SK-N-SH treated with all-trans-retinoic acid at 6 μM for 48 hours (cell line): Measurements from ENCODE around the gene ABCG4.
A peak's percentile ranks its signal among the peaks of the same experiment; 100 is the strongest.
"Not testable (repeated sequence)": the region's sequence is repeated elsewhere in the genome, so short reads cannot be mapped to it uniquely, and the experiment has no call there.

ENCODE experiments used
- ATAC-seq: fragments of 200-7000 bp; cut with Tn5 transposase; 3 replicates; pipeline ENCODE4 v1.9.1; 2020; ENCODE audit warnings: mild to moderate bottlenecking, moderate library complexity
- ARNTL ChIP-seq: fragments of 450-650 bp; formaldehyde crosslinking; IDR thresholded peaks from 2 replicates; pipeline ENCODE4 v1.5.0; 2020; ENCODE audit warnings: low read depth, mild to moderate bottlenecking, moderate library complexity, borderline replicate concordance
- BACH2 ChIP-seq: fragments of 250-450 bp; sonication (Bioruptor Pico); IDR thresholded peaks from 2 replicates; pipeline ENCODE4 v1.9.0; 2021; ENCODE audit warnings: mild to moderate bottlenecking, borderline replicate concordance
- CREB5 ChIP-seq: fragments of 250-450 bp; sonication (Bioruptor Pico); IDR thresholded peaks from 2 replicates; pipeline ENCODE4 v1.5.1; 2020; ENCODE audit warnings: low read depth, mild to moderate bottlenecking, moderate library complexity
- CSDC2 ChIP-seq: fragments of 250-450 bp; sonication (Bioruptor Pico); IDR thresholded peaks from 2 replicates; pipeline ENCODE4 v1.5.0; 2020; ENCODE audit warnings: mild to moderate bottlenecking, moderate library complexity
- CSRNP3 ChIP-seq: fragments of 250-450 bp; sonication (Bioruptor Pico); IDR thresholded peaks from 2 replicates; pipeline ENCODE4 v1.5.1; 2021; ENCODE audit warnings: mild to moderate bottlenecking, moderate library complexity
- ESRRG ChIP-seq: fragments of 250-450 bp; sonication (Bioruptor Pico); IDR thresholded peaks from 2 replicates; pipeline ENCODE4 v1.6.1; 2021; ENCODE audit warnings: mild to moderate bottlenecking
- GLIS3 ChIP-seq: fragments of 250-450 bp; sonication (Bioruptor Pico); IDR thresholded peaks from 2 replicates; pipeline ENCODE4 v1.5.0; 2020; ENCODE audit warnings: mild to moderate bottlenecking, moderate library complexity
- ISL1 ChIP-seq: fragments of 250-450 bp; sonication (Bioruptor Pico); IDR thresholded peaks from 2 replicates; pipeline ENCODE4 v2.1.2; 2022; ENCODE audit warnings: mild to moderate bottlenecking, moderate library complexity
- OSR1 ChIP-seq: fragments of 250-450 bp; sonication (Bioruptor Pico); IDR thresholded peaks from 2 replicates; pipeline ENCODE4 v1.8.0; 2022; ENCODE audit warnings: moderate library complexity, mild to moderate bottlenecking, inconsistent platforms
- PPARA ChIP-seq: fragments of 250-450 bp; sonication (Bioruptor Pico); IDR thresholded peaks from 2 replicates; pipeline ENCODE4 v1.5.0; 2020; ENCODE audit warnings: mild to moderate bottlenecking, borderline replicate concordance
- RARB ChIP-seq: fragments of 250-450 bp; sonication (Bioruptor Pico); IDR thresholded peaks from 2 replicates; pipeline ENCODE4 v1.8.0; 2021; ENCODE audit warnings: mild to moderate bottlenecking, moderate library complexity
- SNAI2 ChIP-seq: fragments of 250-450 bp; sonication (Bioruptor Pico); IDR thresholded peaks from 2 replicates; pipeline ENCODE4 v1.5.0; 2020; ENCODE audit warnings: mild to moderate bottlenecking, moderate library complexity
- TCF4 ChIP-seq: fragments of 250-450 bp; sonication (Bioruptor Pico); IDR thresholded peaks from 2 replicates; pipeline ENCODE4 v1.8.0; 2021; ENCODE audit warnings: mild to moderate bottlenecking, moderate library complexity, borderline replicate concordance
- TOX ChIP-seq: fragments of 250-450 bp; sonication (Bioruptor Pico); IDR thresholded peaks from 2 replicates; pipeline ENCODE4 v1.8.0; 2021; ENCODE audit warnings: mild to moderate bottlenecking, moderate library complexity, borderline replicate concordance
- ZFP3 ChIP-seq: fragments of 250-450 bp; sonication (Bioruptor Pico); IDR thresholded peaks from 2 replicates; pipeline ENCODE4 v1.5.0; 2020; ENCODE audit warnings: mild to moderate bottlenecking, moderate library complexity
- ZFP30 ChIP-seq: fragments of 450-650 bp; formaldehyde crosslinking; IDR thresholded peaks from 2 replicates; pipeline ENCODE4 v1.5.0; 2022; ENCODE audit warnings: mild to moderate bottlenecking, moderate library complexity
- ZNF565 ChIP-seq: fragments of 450-650 bp; formaldehyde crosslinking; conservative IDR thresholded peaks from 2 replicates; pipeline ENCODE4 v1.5.0; 2020; ENCODE audit warnings: low read depth, mild to moderate bottlenecking, moderate library complexity
- ZNF70 ChIP-seq: fragments of 450-650 bp; formaldehyde crosslinking; IDR thresholded peaks from 2 replicates; pipeline ENCODE4 v1.5.0; 2020; ENCODE audit warnings: mild to moderate bottlenecking, moderate library complexity
- ZNF8 ChIP-seq: fragments of 450-650 bp; formaldehyde crosslinking; IDR thresholded peaks from 2 replicates; pipeline ENCODE4 v1.5.0; 2020; ENCODE audit warnings: mild to moderate bottlenecking, moderate library complexity
- TF ChIP-seq, protein P1 (sequence below): fragments of 250-450 bp; sonication (Bioruptor Pico); IDR thresholded peaks from 2 replicates; pipeline ENCODE4 v1.8.0; 2020; ENCODE audit warnings: mild to moderate bottlenecking, moderate library complexity, borderline replicate concordance
- TF ChIP-seq, protein P2 (sequence below): fragments of 250-450 bp; sonication (Bioruptor Pico); IDR thresholded peaks from 2 replicates; pipeline ENCODE4 v1.8.0; 2021; ENCODE audit warnings: low read depth, mild to moderate bottlenecking, moderate library complexity, borderline replicate concordance

The ABCG4 gene

GRCh38 chr11:119100994-119101758 lies 47.7 kb upstream of the ABCG4 start:
- peak; percentile 41 for ATAC-seq

DNA sequence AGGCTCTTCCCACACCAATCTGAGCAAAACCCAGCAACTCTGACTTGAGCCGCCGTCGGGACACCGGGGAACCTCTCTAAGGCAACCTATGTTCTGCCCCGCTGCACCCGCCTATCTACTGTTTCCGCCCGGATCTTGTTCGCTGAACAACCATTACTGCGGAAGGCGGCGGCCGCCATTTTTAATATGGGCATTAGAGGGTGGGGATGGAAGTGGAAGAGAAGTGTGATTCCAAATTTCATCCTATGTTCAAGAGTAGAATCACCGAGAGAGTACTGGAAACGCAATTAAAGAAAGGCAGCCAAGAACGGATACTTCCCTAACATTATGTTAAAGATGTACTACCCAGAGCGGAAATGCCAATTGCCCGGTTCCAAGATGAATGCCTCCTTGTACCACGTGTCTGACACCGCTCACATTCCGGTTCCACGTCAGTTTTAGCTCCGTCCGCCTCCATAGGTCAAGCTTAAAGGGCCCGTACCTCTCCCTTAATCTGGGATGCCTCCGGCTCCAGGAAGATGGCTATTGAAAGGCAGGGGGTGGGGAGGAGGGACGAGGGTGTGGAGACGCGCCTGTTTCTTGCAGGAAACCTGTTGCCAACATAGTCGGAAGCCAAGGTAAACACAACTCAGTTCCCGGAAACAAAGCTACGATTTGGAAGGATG lies 47.0 kb upstream of the ABCG4 start, which contains the start of gene DPAGT1:
DPAGT1 (minus strand) TSS at position 95 of the 665 bp plus-strand sequence. CDS start 198 bp downstream, outside the sequence.
- ATAC-seq: peak; percentile 91
- TF ChIP-seq ZNF70: no peak
- TF ChIP-seq ISL1 (CRISPR knock-in tag): no peak
- no peak for TF ChIP-seq CSDC2
- no peak for TF ChIP-seq ZFP30 (CRISPR knock-in tag)
- no peak for TF ChIP-seq GLIS3 (CRISPR knock-in tag)
- no peak for TF ChIP-seq ESRRG (CRISPR knock-in tag)
- no peak for TF ChIP-seq BACH2
- TF ChIP-seq CREB5 (CRISPR knock-in tag): no peak
- peak; percentile 81 for TF ChIP-seq ZFP3 (CRISPR knock-in tag)

More at GRCh38 chr11:119100994-119101758, 47.7 kb upstream of the ABCG4 start:
- TF ChIP-seq, protein P1, sequence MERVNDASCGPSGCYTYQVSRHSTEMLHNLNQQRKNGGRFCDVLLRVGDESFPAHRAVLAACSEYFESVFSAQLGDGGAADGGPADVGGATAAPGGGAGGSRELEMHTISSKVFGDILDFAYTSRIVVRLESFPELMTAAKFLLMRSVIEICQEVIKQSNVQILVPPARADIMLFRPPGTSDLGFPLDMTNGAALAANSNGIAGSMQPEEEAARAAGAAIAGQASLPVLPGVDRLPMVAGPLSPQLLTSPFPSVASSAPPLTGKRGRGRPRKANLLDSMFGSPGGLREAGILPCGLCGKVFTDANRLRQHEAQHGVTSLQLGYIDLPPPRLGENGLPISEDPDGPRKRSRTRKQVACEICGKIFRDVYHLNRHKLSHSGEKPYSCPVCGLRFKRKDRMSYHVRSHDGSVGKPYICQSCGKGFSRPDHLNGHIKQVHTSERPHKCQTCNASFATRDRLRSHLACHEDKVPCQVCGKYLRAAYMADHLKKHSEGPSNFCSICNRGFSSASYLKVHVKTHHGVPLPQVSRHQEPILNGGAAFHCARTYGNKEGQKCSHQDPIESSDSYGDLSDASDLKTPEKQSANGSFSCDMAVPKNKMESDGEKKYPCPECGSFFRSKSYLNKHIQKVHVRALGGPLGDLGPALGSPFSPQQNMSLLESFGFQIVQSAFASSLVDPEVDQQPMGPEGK (CRISPR knock-in tag): no peak
- TF ChIP-seq RARB (CRISPR knock-in tag) (no peak), ZNF565 (CRISPR knock-in tag) (no peak), ARNTL (CRISPR knock-in tag) (no peak), ZNF70 (no peak), TCF4 (CRISPR knock-in tag) (no peak), ZFP3 (CRISPR knock-in tag) (no peak), SNAI2 (CRISPR knock-in tag) (no peak), OSR1 (CRISPR knock-in tag) (no peak), CSRNP3 (CRISPR knock-in tag) (no peak), CREB5 (CRISPR knock-in tag) (no peak), ZFP30 (CRISPR knock-in tag) (no peak), TOX (CRISPR knock-in tag) (no peak), ESRRG (CRISPR knock-in tag) (no peak), PPARA (CRISPR knock-in tag) (no peak)

DNA sequence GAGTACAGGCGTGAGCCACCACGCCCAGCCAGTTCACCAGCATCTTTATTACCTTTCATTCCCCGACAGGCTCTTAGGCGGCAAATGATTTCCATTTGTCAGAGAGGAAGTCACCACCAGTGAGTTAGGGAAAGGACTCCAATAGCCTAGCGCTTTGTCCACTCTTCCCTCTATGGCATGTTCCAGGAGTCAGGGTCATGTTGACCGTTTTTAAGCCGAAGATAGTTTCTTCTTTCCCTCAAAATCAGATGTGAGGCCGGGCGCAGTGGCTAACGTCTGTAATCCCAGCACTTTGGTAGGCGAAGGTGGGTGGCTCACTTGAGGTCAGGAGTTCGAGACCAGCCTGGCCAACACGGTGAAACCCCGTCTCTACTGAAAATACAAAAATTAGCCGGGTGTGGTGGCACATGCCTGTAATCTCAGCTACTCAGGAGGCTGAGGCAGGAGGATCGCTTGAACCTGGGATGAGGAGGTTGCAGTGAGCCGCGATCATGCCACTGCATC lies 45.6 kb upstream of the ABCG4 start:
- not testable (repeated sequence) for ATAC-seq

DNA sequence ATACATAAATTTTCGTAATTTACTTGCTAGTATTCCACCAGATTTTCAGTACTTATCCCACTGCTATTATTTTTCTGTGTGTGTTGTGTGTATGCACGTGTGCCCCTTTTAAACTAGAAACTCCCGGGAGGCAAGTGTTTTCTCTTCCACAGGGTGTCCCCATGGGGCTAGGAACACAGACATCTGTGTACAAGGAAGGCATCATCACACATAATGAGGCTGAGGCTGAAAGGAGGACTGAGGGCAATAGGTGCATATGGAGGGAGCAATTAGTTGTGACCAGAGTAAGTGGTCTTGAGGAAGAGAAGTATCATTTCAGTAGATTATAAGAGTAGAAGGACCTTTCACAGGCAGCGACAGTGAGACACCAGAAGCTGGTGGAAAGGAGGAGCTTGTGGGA lies 45.1 kb upstream of the ABCG4 start:
- TF ChIP-seq ZNF565 (CRISPR knock-in tag) (no peak), TOX (CRISPR knock-in tag) (no peak), ISL1 (CRISPR knock-in tag) (no peak), TCF4 (CRISPR knock-in tag) (no peak), ARNTL (CRISPR knock-in tag) (no peak), RARB (CRISPR knock-in tag) (no peak), CSRNP3 (CRISPR knock-in tag) (no peak), ZFP30 (CRISPR knock-in tag) (no peak), BACH2 (no peak), GLIS3 (CRISPR knock-in tag) (no peak), CREB5 (CRISPR knock-in tag) (no peak), ZNF8 (no peak)
- TF ChIP-seq, protein P2, sequence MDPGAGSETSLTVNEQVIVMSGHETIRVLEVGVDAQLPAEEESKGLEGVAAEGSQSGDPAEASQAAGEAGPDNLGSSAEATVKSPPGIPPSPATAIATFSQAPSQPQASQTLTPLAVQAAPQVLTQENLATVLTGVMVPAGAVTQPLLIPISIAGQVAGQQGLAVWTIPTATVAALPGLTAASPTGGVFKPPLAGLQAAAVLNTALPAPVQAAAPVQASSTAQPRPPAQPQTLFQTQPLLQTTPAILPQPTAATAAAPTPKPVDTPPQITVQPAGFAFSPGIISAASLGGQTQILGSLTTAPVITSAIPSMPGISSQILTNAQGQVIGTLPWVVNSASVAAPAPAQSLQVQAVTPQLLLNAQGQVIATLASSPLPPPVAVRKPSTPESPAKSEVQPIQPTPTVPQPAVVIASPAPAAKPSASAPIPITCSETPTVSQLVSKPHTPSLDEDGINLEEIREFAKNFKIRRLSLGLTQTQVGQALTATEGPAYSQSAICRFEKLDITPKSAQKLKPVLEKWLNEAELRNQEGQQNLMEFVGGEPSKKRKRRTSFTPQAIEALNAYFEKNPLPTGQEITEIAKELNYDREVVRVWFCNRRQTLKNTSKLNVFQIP: no peak

More for the DNA sequence above, 45.1 kb upstream of the ABCG4 start:
- ATAC-seq: no peak
